Inflammatory macrophage treated with lipopolysaccharide for 4 hours (primary cell): Measurements from ENCODE around the gene PCDHGA9.
"Not testable (repeated sequence)": the region's sequence is repeated elsewhere in the genome, so short reads cannot be mapped to it uniquely, and the experiment has no call there.

ENCODE experiments used
- DNase-seq: peaks from one replicate; pipeline ENCODE4 v3.0.0-alpha.2; 2020

PCDHGA9 gene

DNA sequence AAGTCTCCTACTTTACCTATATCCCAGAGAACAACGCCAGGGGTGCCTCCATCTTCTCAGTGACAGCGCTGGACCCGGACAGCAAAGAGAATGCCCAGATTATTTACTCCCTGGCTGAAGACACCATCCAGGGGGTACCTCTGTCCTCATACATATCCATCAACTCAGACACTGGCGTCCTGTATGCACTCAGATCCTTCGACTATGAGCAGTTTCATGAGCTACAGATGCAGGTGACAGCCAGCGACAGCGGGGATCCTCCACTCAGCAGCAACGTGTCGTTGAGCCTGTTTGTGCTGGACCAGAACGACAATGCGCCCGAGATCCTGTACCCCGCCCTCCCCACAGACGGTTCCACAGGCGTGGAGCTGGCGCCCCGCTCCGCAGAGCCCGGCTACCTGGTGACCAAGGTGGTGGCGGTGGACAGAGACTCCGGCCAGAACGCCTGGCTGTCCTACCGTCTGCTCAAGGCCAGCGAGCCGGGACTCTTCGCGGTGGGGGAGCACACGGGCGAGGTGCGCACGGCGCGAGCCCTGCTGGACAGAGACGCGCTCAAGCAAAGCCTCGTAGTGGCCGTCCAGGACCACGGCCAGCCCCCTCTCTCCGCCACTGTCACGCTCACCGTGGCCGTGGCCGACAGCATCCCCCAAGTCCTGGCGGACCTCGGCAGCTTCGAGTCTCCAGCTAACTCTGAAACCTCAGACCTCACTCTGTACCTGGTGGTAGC is 12.1 kb downstream of the PCDHGA9 start:
- DNase-seq, result not testable (repeated sequence)

DNA sequence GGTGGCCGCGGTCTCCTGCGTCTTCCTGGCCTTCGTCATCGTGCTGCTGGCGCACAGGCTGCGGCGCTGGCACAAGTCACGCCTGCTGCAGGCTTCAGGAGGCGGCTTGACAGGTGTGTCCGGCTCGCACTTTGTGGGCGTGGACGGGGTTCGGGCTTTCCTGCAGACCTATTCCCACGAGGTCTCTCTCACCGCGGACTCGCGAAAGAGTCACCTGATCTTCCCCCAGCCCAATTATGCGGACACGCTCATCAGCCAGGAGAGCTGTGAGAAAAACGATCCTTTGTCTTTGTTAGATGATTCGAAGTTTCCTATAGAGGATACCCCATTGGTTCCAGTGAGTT is 12.7 kb downstream of the PCDHGA9 start:
- not testable (repeated sequence) for DNase-seq

- DNase-seq, result peak; percentile 80
These were observed 15.1 kb downstream of the PCDHGA9 start, which contains the start of gene PCDHGB7 for GRCh38 chr5:141417494-141418172. TSS of gene PCDHGB7 (plus strand) at chr5:141417677. CDS start at chr5:141417860, 183 bp downstream.

GRCh38 chr5:141419074-141419880 is 16.7 kb downstream of the PCDHGA9 start:
- DNase-seq, result no peak

DNA sequence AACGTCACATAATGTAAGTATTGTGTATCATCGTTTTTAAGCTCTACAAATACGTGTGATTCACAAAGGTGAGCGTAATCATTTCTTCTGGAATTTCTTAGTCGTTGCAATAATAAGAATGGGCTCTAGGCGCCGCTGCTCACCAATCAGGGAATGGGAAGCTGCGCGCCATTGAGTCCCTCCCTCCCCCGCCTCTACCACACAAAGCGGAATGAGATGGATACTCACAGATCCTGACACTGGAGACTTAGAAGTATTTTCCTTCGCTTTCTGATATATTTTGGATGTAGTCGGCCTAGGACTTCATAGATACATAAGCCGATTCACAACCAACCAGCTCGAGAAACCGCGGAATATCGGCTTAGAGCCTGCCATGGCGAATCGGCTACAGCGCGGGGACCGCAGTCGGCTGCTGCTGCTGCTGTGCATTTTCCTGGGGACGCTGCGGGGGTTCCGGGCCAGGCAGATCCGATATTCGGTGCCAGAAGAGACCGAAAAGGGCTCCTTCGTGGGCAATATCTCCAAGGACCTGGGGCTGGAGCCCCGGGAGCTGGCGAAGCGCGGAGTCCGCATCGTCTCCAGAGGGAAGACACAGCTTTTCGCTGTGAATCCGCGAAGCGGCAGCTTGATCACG is 18.4 kb downstream of the PCDHGA9 start, which contains the start of gene PCDHGA11:
TSS of gene PCDHGA11 (plus strand) at position 197 of the 634 bp plus-strand sequence. CDS start at position 374, 177 bp downstream.
- peak; percentile 76 for DNase-seq

DNA sequence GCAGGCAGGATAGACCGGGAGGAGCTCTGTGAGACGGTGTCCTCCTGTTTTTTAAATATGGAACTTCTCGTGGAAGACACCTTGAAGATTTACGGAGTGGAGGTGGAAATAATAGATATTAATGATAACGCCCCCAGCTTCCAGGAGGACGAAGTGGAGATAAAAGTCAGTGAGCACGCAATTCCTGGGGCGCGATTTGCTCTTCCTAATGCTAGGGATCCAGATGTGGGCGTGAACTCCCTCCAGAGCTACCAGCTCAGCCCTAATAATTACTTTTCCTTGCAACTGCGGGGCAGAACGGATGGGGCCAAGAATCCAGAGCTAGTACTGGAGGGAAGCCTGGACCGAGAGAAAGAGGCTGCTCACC is 18.9 kb downstream of the PCDHGA9 start:
- no peak for DNase-seq

GRCh38 chr5:141422742-141423291 is 20.2 kb downstream of the PCDHGA9 start:
- no peak for DNase-seq

- no peak for DNase-seq
These were observed 25.3 kb downstream of the PCDHGA9 start for GRCh38 chr5:141427783-141428426.

GRCh38 chr5:141430332-141431113 is 27.9 kb downstream of the PCDHGA9 start, which contains the start of gene PCDHGA12:
TSS of gene PCDHGA12 (plus strand) at chr5:141430507. CDS start at chr5:141430760, 253 bp downstream.
- peak; percentile 79 for DNase-seq

- no peak for DNase-seq
These were observed 28.7 kb downstream of the PCDHGA9 start for GRCh38 chr5:141431286-141431685.

DNA sequence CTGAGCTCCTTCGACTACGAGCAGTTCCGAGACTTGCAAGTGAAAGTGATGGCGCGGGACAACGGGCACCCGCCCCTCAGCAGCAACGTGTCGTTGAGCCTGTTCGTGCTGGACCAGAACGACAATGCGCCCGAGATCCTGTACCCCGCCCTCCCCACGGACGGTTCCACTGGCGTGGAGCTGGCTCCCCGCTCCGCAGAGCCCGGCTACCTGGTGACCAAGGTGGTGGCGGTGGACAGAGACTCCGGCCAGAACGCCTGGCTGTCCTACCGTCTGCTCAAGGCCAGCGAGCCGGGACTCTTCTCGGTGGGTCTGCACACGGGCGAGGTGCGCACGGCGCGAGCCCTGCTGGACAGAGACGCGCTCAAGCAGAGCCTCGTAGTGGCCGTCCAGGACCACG is 29.7 kb downstream of the PCDHGA9 start:
- DNase-seq, result not testable (repeated sequence)

DNA sequence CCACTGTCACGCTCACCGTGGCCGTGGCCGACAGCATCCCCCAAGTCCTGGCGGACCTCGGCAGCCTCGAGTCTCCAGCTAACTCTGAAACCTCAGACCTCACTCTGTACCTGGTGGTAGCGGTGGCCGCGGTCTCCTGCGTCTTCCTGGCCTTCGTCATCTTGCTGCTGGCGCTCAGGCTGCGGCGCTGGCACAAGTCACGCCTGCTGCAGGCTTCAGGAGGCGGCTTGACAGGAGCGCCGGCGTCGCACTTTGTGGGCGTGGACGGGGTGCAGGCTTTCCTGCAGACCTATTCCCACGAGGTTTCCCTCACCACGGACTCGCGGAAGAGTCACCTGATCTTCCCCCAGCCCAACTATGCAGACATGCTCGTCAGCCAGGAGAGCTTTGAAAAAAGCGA is 30.1 kb downstream of the PCDHGA9 start:
- DNase-seq, result not testable (repeated sequence)

DNA sequence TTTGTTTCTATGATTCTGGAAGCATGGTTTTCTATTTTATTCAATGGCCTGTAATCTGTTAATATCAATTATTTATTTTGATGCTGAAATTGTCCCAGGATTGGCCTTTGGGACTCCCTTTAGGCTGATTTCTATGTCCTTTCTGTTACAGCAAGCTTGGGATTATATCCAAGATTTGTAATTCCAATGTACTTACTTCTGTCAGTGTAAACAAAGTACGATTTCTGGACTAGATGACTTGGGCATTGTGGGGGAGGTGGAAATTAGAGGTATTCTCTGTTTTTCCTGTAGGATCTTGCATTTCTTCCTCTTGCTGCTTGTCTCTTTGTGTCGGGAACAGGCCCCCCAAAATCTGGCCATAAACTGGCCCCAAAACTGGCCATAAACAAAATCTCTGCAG is 31.4 kb downstream of the PCDHGA9 start:
- no peak for DNase-seq

- DNase-seq, result no peak
These were observed 34.6 kb downstream of the PCDHGA9 start for GRCh38 chr5:141437221-141437620.

GRCh38 chr5:141439411-141440141 is 37.0 kb downstream of the PCDHGA9 start:
- no peak for DNase-seq

- DNase-seq, result no peak
These were observed 37.8 kb downstream of the PCDHGA9 start for GRCh38 chr5:141440341-141440740.

DNA sequence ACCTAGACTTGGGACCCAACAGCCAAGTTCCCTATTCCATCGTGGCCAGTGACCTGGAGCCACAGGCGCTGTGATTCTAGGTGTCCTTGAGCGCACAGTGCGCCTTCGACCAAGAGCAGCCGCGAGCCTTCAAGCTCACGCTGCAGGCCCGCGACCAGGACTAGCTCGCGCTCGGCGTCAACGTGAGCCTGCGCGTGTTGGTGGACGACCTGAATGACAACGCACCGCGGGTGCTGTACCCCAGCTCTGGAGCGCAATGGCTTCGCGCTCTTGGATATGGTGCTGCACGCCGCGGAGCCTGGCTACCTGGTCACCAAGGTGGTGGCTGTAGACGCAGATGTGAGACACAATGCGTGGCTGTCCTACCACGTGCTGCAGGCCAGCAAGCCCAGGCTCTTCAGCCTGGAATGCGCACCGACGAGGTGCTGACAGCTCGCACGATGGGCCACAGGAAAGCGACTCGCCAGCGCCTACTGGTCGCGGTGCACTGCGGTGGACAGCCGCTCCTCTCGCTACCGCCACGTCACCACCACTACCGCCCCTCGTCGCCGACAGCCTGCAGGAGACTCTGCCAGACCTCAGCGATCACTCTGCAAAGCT is 39.1 kb downstream of the PCDHGA9 start:
- DNase-seq, result no peak
